Measurements from ENCODE around the gene RBM41. TPM values are rescaled to one million over a fixed set of nuclear protein-coding genes. Genes with fewer than 3 reads are reported as not detected.

Gene RBM41
- 61.9 and 188 TPM in 2 replicates for total RNA-seq (2011; cell fraction: chromatin; rRNA removed; ENCODE audit: low replicate concordance)
- 19.0 and 32.2 TPM in 2 replicates for total RNA-seq (2011; cell fraction: nucleolus; rRNA removed)
- total RNA-seq (2011; cell fraction: nucleoplasm; rRNA removed) = 53.4 and 57.6 TPM in 2 replicates
- total RNA-seq (2014; rRNA removed) = 13.7 and 15.2 TPM in 2 replicates
- 27.9 and 32.2 TPM in 2 replicates for total RNA-seq (2014; rRNA removed; fragmentation: Illumina TruSeq; extraction: Trizol)
- total RNA-seq (2015; rRNA removed; fragmentation: Illumina TruSeq; extraction: Trizol) = 28.4 and 30.6 TPM in 2 replicates
- total RNA-seq (2021) = 21.1 and 23.4 TPM in 2 replicates
- 44.4 and 51.8 TPM in 2 replicates for polyA plus RNA-seq (2011; rRNA removed)
- 2.5 and 8.0 TPM in 2 replicates for polyA plus RNA-seq (2011; cell fraction: cytosol; rRNA removed)
- polyA plus RNA-seq (2011; cell fraction: nucleus; rRNA removed) = 109 and 133 TPM in 2 replicates
- polyA plus RNA-seq (2012) = 17.4 and 38.9 TPM in 2 replicates
- polyA plus RNA-seq (2014; fragmentation: Illumina TruSeq; extraction: Trizol) = 25.3 and 34.9 TPM in 2 replicates
- polyA plus RNA-seq (2014; fragmentation: Nextera tagmentation; extraction: Ambion mirVana) = 10 to 100 TPM; 11.6 to 18.6 TPM
- 34.7 and 48.2 TPM in 2 replicates for polyA plus RNA-seq (2014; rRNA removed)
- polyA minus RNA-seq (2011; rRNA and poly(A)+ RNA removed) = 25.9 and 55.7 TPM in 2 replicates
- 7.3 and 7.6 TPM in 2 replicates for polyA minus RNA-seq (2011; cell fraction: cytosol; rRNA and poly(A)+ RNA removed)
- polyA minus RNA-seq (2011; cell fraction: nucleus; rRNA and poly(A)+ RNA removed) = 41.3 and 78.3 TPM in 2 replicates
- percentile 86 among the genes with signal in this experiment for Bru-seq, nascent RNA
- percentile 91 among the genes with signal in this experiment for BruChase-seq, experiment 1, labeled RNA remaining after a 2-hour chase
- percentile 88 among the genes with signal in this experiment for BruChase-seq, experiment 2, labeled RNA remaining after a 6-hour chase
- long read RNA-seq, experiment 1, partial matches to known transcripts = 9 of 26 reads
- long read RNA-seq, experiment 1, other reads (novel, unspliced or antisense) = 13 of 26 reads
- long read RNA-seq, experiment 2, partial matches to known transcripts = 0 of 1 reads
- long read RNA-seq, experiment 2, other reads (novel, unspliced or antisense) = 1 of 1 reads
- long read RNA-seq, experiment 3, partial matches to known transcripts = 3 of 8 reads
- long read RNA-seq, experiment 3, other reads (novel, unspliced or antisense) = 4 of 8 reads

GRCh38 chrX:107118322-107119147 is at the start of gene RBM41:
RBM41 (minus strand) TSS chrX:107118822; CDS start chrX:107118773, 49 bp downstream.
- CTCF ChIA-PET (ENCODE audit: low intra/inter-chr PET ratio) = no interaction called here
- Histone ChIP-seq H3K4me3 (peak within 1 kb of the TSS; percentile 56), H2AFZ (ENCODE audit: low read depth, low read length) (peak within 1 kb of the TSS; percentile 69), H3K27me3 (ENCODE audit: control insufficient read depth in 2 of 2, insufficient read depth in 2 of 2, low read length in 2 of 2) (no peaks in the 10 kb centered on the region), H4K20me1 (replicated peaks; ENCODE audit: control insufficient read depth, insufficient read depth, low read length) (no peaks in the 10 kb centered on the region), H3K9ac (ENCODE audit: insufficient read depth in 1 of 2, low read depth in 2 of 2, low read length in 2 of 2) (peak within 1 kb of the TSS; percentile 66 to 92), H3K79me2 (ENCODE audit: control insufficient read depth, insufficient read depth, low read length) (peaks cover 13% of the 10 kb centered on the region; the same call in 2 of the 3 replicates), H3K36me3 (ENCODE audit: control insufficient read depth, insufficient read depth, low read length) (peaks cover 70% of the 10 kb centered on the region), H3K9me1 (ENCODE audit: control insufficient read depth, insufficient read depth, low read length) (no peaks in the 10 kb centered on the region), H3K27ac (ENCODE audit: extremely low read depth, low read depth, low read length) (peak within 1 kb of the TSS; percentile 58), H3K9me3 (replicated peaks; ENCODE audit: control insufficient read depth, insufficient read depth, low read depth, low read length) (no peaks in the 10 kb centered on the region), H3K4me2 (ENCODE audit: insufficient read depth, low read length) (peak within 1 kb of the TSS; percentile 79), H3K4me1 (replicated peaks in 1 of 2; ENCODE audit: control insufficient read depth in 2 of 2, insufficient read depth in 2 of 2, low read length in 2 of 2) (peaks cover 0 to 3% of the 10 kb centered on the region in 2 experiments; a peak in 1 of 5 replicates)
- DNase-seq (ENCODE audit: extremely low read depth in 1 of 4, low spot score in 3 of 4) (peak; percentile 15 to 73 (median 26)), ATAC-seq (peak; percentile 98), FAIRE-seq (peak; percentile 62)
- in situ Hi-C loops (cut with MboI) = no loop called here
- POLR2A ChIA-PET = no interaction called here
- intact Hi-C loops (cut with micrococcal nuclease) = no loop called here
- 38% methylated on average over 24 of the region's 37 CpGs for WGBS (ENCODE audit: insufficient coverage, low coverage, missing lambda C conversion rate)
- TSS peak; percentile 48 for BruUV-seq (replicated peaks)
- no peak for TF ChIP-seq NCOA1 (IDR thresholded peaks at IDR 0.05; ENCODE audit: low read depth)
- no peak for TF ChIP-seq CHD7 (IDR thresholded peaks at IDR 0.05; ENCODE audit: low read depth, low read length)
- TF ChIP-seq PML (IDR thresholded peaks at IDR 0.05; ENCODE audit: low read length) = peak; percentile 28; the same call in 1 of the 2 replicates
- TF ChIP-seq CHD2 (IDR thresholded peaks at IDR 0.05; ENCODE audit: low read depth, low read length) = no peak
- no peak for TF ChIP-seq NR2C1 (IDR thresholded peaks at IDR 0.05)
- TF ChIP-seq NR2C1 (tag; IDR thresholded peaks at IDR 0.05) = peak; percentile 68

All from K562 (cell line).